Measurements from ENCODE around the gene ST6GALNAC1. TPM values are rescaled to one million over a fixed set of nuclear protein-coding genes. Genes with fewer than 3 reads are reported as not detected.

Gene ST6GALNAC1
- polyA plus RNA-seq: 0.28 to 0.84 TPM (median 0.46 TPM) in 3 replicates
- polyA plus RNA-seq (2011; ENCODE audit: low read depth): 0.29 TPM
- polyA plus RNA-seq (2011; cell fraction: cytosol; rRNA removed): 0.16 and 0.41 TPM in 2 replicates
- 0.44 and 0.76 TPM in 2 replicates for polyA plus RNA-seq (2011; cell fraction: nucleus; rRNA removed)
- 0.32 and 0.45 TPM in 2 replicates for polyA plus RNA-seq (2012; ENCODE audit: low replicate concordance)
- polyA minus RNA-seq: 0.33 to 0.86 TPM (median 0.36 TPM) in 3 replicates
- not detected for polyA minus RNA-seq (2011; cell fraction: cytosol; rRNA and poly(A)+ RNA removed)
- 0.63 and 1.1 TPM in 2 replicates for polyA minus RNA-seq (2011; cell fraction: nucleus; rRNA and poly(A)+ RNA removed)

GRCh38 chr17:76643553-76644148, at the start of gene ST6GALNAC1:
Gene ST6GALNAC1 (minus strand): TSS chr17:76643757. CDS start chr17:76643638, 119 bp downstream.
- Histone ChIP-seq H3K4me3 (ENCODE audit: control insufficient read depth in 2 of 3, extremely low read depth in 1 of 3, insufficient read depth in 2 of 3, low read depth in 1 of 3, low read length in 3 of 3) (no peak within 1 kb of the TSS), H3K27ac (ENCODE audit: control insufficient read depth, insufficient read depth, low read length) (no peak within 1 kb of the TSS), H2AFZ (ENCODE audit: control insufficient read depth, low read length) (peak within 1 kb of the TSS; percentile 34), H3K9ac (ENCODE audit: control insufficient read depth, extremely low read depth, insufficient read depth, low read length) (no peak within 1 kb of the TSS), H3K4me2 (ENCODE audit: control insufficient read depth, extremely low read depth, insufficient read depth, low read depth, low read length) (peak within 1 kb of the TSS; percentile 9), H3K9me1 (ENCODE audit: control insufficient read depth, extremely low read depth, insufficient read depth, low read length) (no peaks in the 10 kb centered on the region), H3K9me3 (ENCODE audit: control insufficient read depth, low read depth, low read length) (no peaks in the 10 kb centered on the region), H3K36me3 (ENCODE audit: control insufficient read depth in 2 of 2, extremely low read depth in 1 of 2, insufficient read depth in 2 of 2, low read length in 2 of 2) (no peaks in the 10 kb centered on the region), H4K20me1 (ENCODE audit: control insufficient read depth, extremely low read depth, insufficient read depth, low read length) (no peaks in the 10 kb centered on the region), H3K4me1 (ENCODE audit: control insufficient read depth, extremely low read depth, insufficient read depth, low read length) (peaks cover 12% of the 10 kb centered on the region), H3K27me3 (ENCODE audit: control insufficient read depth, extremely low read depth, insufficient read depth, low read length) (no peaks in the 10 kb centered on the region), H3K79me2 (ENCODE audit: control insufficient read depth, insufficient read depth, low read length) (no peaks in the 10 kb centered on the region)
- dilution Hi-C loops (cut with MboI; ENCODE audit: extremely low pct_ligation_motif_present, low sequenced_read_pairs): no loop called here
- peak; percentile 46 for FAIRE-seq
- DNase-seq (ENCODE audit: low read depth, low spot score): no peak
- TF ChIP-seq CTCF (optimal IDR thresholded peaks at IDR 0.05 in 1 of 3, IDR thresholded peaks at IDR 0.05 in 1 of 3, conservative IDR thresholded peaks at IDR 0.05 in 1 of 3; ENCODE audit: extremely low read depth in 1 of 3, insufficient read depth in 2 of 3, low read length in 3 of 3) (no peak), EZH2 (IDR thresholded peaks at IDR 0.05; ENCODE audit: low read length) (no peak)

- TF ChIP-seq EZH2 (IDR thresholded peaks at IDR 0.05; ENCODE audit: low read length) (no peak), CTCF (optimal IDR thresholded peaks at IDR 0.05 in 1 of 3, IDR thresholded peaks at IDR 0.05 in 1 of 3, conservative IDR thresholded peaks at IDR 0.05 in 1 of 3; ENCODE audit: extremely low read depth in 1 of 3, insufficient read depth in 2 of 3, low read length in 3 of 3) (no peak)
- Histone ChIP-seq H3K9me3 (ENCODE audit: control insufficient read depth, low read depth, low read length) (no peaks in the 10 kb centered on the region), H3K79me2 (ENCODE audit: control insufficient read depth, insufficient read depth, low read length) (peaks cover 20% of the 10 kb centered on the region), H3K4me2 (ENCODE audit: control insufficient read depth, extremely low read depth, insufficient read depth, low read depth, low read length) (no peak overlapping the region), H3K36me3 (ENCODE audit: control insufficient read depth in 2 of 2, extremely low read depth in 1 of 2, insufficient read depth in 2 of 2, low read length in 2 of 2) (peaks cover 3 to 12% of the 10 kb centered on the region in 2 experiments), H3K27me3 (ENCODE audit: control insufficient read depth, extremely low read depth, insufficient read depth, low read length) (no peaks in the 10 kb centered on the region), H3K9ac (ENCODE audit: control insufficient read depth, extremely low read depth, insufficient read depth, low read length) (no peak overlapping the region), H4K20me1 (ENCODE audit: control insufficient read depth, extremely low read depth, insufficient read depth, low read length) (peaks cover 2% of the 10 kb centered on the region), H3K27ac (ENCODE audit: control insufficient read depth, insufficient read depth, low read length) (no peak overlapping the region), H3K4me1 (ENCODE audit: control insufficient read depth, extremely low read depth, insufficient read depth, low read length) (peaks cover 20% of the 10 kb centered on the region), H3K9me1 (ENCODE audit: control insufficient read depth, extremely low read depth, insufficient read depth, low read length) (peaks cover 2% of the 10 kb centered on the region), H2AFZ (ENCODE audit: control insufficient read depth, low read length) (no peak overlapping the region), H3K4me3 (ENCODE audit: control insufficient read depth in 2 of 3, extremely low read depth in 1 of 3, insufficient read depth in 2 of 3, low read depth in 1 of 3, low read length in 3 of 3) (no peak overlapping the region)
- DNase-seq (ENCODE audit: low read depth, low spot score) (no peak), FAIRE-seq (no peak)
- dilution Hi-C loops (cut with MboI; ENCODE audit: extremely low pct_ligation_motif_present, low sequenced_read_pairs): no loop called here
Measured at GRCh38 chr17:76691379-76692191, 48.0 kb upstream of the ST6GALNAC1 start.
